Mesodermal cell (in vitro differentiated cells): ENCODE measurements around the gene ALDH2.
A peak's percentile ranks its signal among the peaks of the same experiment; 100 is the strongest.
"Not testable (repeated sequence)": the region's sequence is repeated elsewhere in the genome, so short reads cannot be mapped to it uniquely, and the experiment has no call there.

Source experiments
- H3K27ac ChIP-seq: 2 replicates; pipeline ENCODE4 v1.7.0; 2013; ENCODE audit warnings: mild to moderate bottlenecking, low read depth, low read length, moderate library complexity; ENCODE audit not compliant: severe bottlenecking
- H3K36me3 ChIP-seq: 2 replicates; pipeline ENCODE4 v1.7.1; 2013; ENCODE audit warnings: mild to moderate bottlenecking, low read length, moderate library complexity; ENCODE audit not compliant: control insufficient read depth, insufficient read depth
- H3K4me1 ChIP-seq: one replicate; pipeline ENCODE4 v1.7.1; 2013; ENCODE audit warnings: mild to moderate bottlenecking, low read length; ENCODE audit not compliant: insufficient read depth, control insufficient read depth, poor library complexity, severe bottlenecking
- H3K4me3 ChIP-seq: 2 replicates; pipeline ENCODE4 v1.7.0; 2013; ENCODE audit warnings: low read length, control low read depth, mild to moderate bottlenecking; ENCODE audit not compliant: insufficient read depth, poor library complexity, severe bottlenecking; ENCODE audit errors: extremely low read depth
- H3K9me3 ChIP-seq: 2 replicates; pipeline ENCODE4 v1.7.1; 2013; ENCODE audit warnings: mild to moderate bottlenecking, low read length, moderate library complexity; ENCODE audit not compliant: control insufficient read depth
- WGBS, 2 experiments: methylation state at CpG; one replicate each; pipeline ENCODE4 v1.1.5; 2013; ENCODE audit warnings: missing lambda C conversion rate in 2 of 2; ENCODE audit not compliant: insufficient coverage in 2 of 2; 5-methylcytosine and 5-hydroxymethylcytosine counted together

ALDH2 gene

DNA sequence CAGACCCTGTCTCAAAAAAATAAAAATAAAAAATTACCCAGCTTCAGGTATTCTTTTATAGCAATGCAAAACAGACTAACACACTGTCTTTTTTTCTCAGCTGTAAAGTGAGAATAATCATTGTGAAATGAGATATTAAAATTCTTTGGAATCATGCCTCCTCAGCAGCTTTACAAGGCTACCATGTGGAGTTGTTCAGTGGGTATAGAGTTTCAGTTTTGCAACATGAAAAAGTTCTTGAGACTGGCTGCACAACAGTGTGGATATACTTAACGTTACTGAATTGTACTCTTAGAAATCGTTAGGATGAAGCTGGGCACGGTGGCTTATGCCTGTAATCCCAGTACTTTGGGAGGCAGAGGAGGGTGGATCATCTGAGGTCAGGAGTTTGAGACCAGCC, 59.6 kb downstream of the ALDH2 start:
- no peak overlapping the region for H3K27ac ChIP-seq
- no peaks in the 10 kb centered on the region for H3K9me3 ChIP-seq
- H3K4me3 ChIP-seq, result no peak overlapping the region
- no peaks in the 10 kb centered on the region for H3K36me3 ChIP-seq
- no peaks in the 10 kb centered on the region for H3K4me1 ChIP-seq
- whole genome bisulfite sequencing, 2 experiments, result 72 to 91% methylated on average over 3 of the region's 3 CpGs

DNA sequence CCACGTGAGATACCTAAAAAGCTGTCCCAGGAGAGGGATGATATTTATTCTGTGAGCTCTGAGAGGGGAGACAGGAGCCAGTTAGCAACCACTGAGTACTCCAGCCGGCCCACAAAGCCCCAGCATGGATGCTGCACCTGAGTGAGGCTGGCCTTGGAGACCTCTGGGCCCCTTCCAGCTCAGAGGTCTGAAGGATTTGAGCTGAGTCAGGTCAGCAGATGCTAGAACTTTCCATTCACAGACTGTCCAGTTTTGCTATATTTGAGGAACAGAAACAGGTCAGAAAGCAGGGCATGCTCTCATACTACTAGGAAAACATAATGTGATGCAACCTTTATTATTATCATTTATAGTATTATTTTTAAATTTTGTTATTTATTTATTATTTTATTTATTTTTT, 60.3 kb downstream of the ALDH2 start:
- Histone ChIP-seq H3K36me3 (no peaks in the 10 kb centered on the region), H3K4me3 (no peak overlapping the region), H3K4me1 (no peaks in the 10 kb centered on the region), H3K27ac (no peak overlapping the region), H3K9me3 (no peaks in the 10 kb centered on the region)
- WGBS, 2 experiments, result 81 to 90% methylated on average over 2 of the region's 2 CpGs

DNA sequence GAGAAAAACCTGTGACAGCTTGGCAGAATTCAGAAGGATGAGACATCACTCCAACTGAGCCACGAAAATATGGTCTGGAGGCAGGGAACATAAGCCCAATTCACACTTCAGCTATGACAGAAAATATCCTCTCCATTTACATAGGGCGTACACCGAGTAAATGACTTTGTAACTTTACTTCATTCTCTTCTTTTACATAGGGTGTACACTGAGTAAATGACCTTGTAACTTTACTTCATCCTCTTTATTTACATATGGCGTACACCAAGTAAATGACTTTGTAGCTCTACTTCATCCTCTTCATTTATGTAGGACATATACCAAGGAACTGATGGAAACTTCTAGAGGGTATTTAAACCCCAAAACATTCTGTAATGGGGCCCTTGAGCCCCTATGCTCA, 61.2 kb downstream of the ALDH2 start:
- Histone ChIP-seq H3K36me3 (no peaks in the 10 kb centered on the region), H3K9me3 (no peaks in the 10 kb centered on the region), H3K4me1 (no peaks in the 10 kb centered on the region), H3K4me3 (no peak overlapping the region), H3K27ac (no peak overlapping the region)
- WGBS, 2 experiments, result 50 to 88% methylated on average over 1 to 2 of the region's 4 CpGs

DNA sequence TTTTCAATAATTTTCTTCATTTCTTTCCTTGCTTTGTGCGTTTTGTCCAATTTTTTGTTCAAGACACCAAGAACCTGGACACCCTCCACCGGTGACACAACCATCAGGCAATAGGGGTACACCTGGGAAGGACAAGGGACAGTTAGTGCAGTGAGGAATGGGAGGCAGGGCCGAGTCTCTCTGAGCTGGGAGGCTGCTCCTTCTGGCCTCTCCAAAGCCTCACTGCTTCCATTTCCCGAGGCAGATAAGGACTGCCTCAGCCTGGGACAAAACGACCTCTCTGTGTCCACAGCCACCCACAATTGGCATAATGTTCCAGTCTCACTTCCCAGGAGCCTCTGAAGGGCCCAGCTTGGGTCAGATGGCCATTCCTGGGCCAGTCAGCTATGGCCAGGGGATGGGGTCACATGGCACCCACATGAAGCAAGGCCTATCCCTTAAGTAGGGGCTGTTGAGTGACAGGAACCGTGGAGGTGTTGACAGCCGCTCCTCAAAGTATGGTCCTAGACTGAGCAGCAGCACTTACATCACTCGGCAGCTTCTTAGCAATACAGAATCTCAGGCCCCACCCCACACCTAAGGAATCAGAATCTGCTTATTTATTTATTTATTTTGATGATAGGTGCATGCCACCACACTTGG, 61.7 kb downstream of the ALDH2 start:
- Histone ChIP-seq H3K36me3 (no peaks in the 10 kb centered on the region), H3K27ac (no peak overlapping the region), H3K4me3 (no peak overlapping the region), H3K9me3 (no peaks in the 10 kb centered on the region), H3K4me1 (no peaks in the 10 kb centered on the region)
- 89 to 94% methylated on average over 3 to 4 of the region's 8 CpGs for WGBS, 2 experiments

DNA sequence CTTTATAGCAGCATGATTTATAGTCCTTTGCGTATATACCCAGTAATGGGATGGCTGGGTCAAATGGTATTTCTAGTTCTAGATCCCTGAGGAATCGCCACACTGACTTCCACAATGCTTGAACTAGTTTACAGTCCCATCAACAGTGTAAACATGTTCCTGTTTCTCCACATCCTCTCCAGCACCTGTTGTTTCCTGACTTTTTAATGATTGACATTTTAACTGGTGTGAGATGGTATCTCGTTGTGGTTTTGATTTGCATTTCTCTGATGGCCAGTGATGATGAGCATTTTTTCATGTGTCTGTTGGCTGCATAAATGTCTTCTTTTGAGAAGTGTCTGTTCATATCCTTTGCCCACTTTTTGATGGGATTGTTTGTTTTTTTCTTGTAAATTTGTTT, 62.9 kb downstream of the ALDH2 start:
- no CpG with 5 or more reads among the region's 3 CpGs for WGBS, 2 experiments
- H3K27ac ChIP-seq, H3K4me3 ChIP-seq, H3K36me3 ChIP-seq, H3K9me3 ChIP-seq, H3K4me1 ChIP-seq: not testable (repeated sequence)

DNA sequence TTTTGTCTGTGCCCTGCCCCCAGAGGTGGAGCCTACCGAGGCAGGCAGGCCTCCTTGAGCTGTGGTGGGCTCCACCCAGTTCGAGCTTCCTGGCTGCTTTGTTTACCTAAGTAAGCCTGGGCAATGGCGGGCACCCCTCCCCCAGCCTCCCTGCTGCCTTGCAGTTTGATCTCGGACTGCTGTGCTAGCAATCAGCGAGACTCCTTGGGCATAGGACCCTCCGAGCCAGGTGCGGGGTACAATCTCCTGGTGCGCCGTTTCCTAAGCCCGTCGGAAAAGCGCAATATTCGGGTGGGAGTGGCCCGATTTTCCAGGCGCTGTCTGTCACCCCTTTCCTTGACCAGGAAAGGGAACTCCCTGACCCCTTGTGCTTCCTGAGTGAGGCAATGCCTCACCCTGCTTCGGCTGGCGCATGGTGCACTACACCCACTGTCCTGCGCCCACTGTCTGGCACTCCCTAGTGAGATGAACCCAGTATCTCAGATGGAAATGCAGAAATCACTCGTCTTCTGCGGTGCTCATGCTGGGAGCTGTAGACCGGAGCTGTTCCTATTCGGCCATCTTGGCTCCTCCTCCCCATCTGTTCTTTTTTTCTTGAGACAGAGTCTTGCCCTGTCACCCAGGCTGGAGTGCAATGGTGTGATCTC, 68.1 kb downstream of the ALDH2 start:
- not testable (repeated sequence) for H3K4me1 ChIP-seq, H3K27ac ChIP-seq, H3K9me3 ChIP-seq, H3K4me3 ChIP-seq, H3K36me3 ChIP-seq
- 85 to 89% methylated on average over 18 to 20 of the region's 22 CpGs for WGBS, 2 experiments

DNA sequence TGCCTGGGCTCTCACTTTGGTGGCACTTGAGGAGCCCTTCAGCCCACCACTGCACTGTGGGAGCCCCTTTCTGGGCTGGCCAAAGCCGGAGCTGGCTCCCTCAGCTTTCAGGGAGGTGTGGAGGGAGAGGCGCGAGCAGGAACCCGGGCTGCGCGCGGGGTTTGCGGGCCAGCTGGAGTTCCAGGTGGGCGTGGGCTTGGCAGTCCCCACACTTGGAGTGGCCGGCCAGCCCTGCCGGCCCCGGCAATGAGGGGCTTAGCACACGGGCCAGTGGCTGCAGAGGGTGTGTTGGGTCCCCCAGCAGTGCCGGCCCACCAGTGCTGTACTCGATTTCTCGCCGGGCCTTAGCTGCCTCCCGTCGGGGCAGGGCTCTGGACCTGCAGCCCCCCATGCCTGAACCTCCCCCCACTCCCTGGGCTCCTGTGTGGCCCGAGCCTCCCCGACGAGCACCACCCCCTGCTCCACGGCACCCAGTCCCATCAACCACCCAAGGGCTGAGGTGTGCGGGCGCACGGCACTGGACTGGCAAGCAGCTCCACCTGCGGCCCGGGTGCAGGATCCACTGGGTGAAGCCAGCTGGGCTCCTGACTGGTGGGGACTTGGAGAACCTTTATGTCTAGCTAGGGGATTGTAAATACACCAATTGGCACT, 68.9 kb downstream of the ALDH2 start:
- H3K9me3 ChIP-seq, H3K27ac ChIP-seq, H3K4me1 ChIP-seq, H3K4me3 ChIP-seq: not testable (repeated sequence)
- 94% methylated on average over 11 to 18 of the region's 28 CpGs for WGBS, 2 experiments
- peaks cover 15% of the 10 kb centered on the region for H3K36me3 ChIP-seq

DNA sequence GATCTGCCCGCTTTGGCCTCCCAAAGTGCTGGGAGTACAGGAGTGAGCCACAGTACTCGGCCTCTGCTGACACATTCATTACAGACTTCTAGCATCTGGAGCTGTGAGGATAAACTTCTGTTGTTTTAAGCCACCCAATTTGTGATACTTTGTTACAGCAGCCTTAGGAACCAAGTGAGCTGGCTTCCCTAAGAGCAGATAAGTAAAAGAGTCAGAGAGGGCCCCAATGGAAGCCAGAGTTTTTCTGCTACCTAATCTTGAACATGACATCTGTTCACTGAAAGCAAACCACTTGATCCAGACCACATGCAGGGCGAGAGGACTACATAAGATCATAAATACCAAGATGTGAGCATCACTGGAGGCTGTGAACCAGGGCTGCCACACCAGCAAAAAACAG, 71.6 kb downstream of the ALDH2 start:
- Histone ChIP-seq H3K9me3 (no peaks in the 10 kb centered on the region), H3K4me1 (peaks cover 5% of the 10 kb centered on the region), H3K36me3 (peaks cover 15% of the 10 kb centered on the region), H3K27ac (no peak overlapping the region), H3K4me3 (no peak overlapping the region)
- WGBS, 2 experiments, result 100% methylated on average over 3 of the region's 3 CpGs

DNA sequence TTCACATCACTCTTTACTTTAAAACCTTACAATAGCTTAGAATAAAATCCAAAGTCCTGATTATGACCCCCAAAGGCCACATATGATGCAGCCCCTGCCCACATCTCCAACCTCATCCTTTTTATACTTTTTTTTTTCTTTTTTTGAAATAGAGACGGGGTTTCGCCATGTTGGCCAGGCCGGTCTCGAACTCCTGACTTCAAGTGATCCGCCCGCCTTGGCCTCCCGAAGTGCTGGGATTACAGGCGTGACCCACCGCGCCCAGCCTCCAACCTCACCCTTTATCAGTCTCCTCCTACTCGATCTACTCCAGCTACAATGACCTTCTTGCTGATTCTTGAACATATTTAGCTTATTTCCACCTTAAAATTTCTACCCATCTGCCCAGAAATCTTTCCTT, 74.1 kb downstream of the ALDH2 start:
- Histone ChIP-seq H3K36me3 (peaks cover 37% of the 10 kb centered on the region), H3K9me3 (no peaks in the 10 kb centered on the region), H3K4me1 (peaks cover 10% of the 10 kb centered on the region), H3K4me3 (peak overlapping the region; percentile 97), H3K27ac (peak overlapping the region; percentile 98)
- WGBS, 2 experiments, result 57 to 68% methylated on average over 9 to 11 of the region's 11 CpGs

DNA sequence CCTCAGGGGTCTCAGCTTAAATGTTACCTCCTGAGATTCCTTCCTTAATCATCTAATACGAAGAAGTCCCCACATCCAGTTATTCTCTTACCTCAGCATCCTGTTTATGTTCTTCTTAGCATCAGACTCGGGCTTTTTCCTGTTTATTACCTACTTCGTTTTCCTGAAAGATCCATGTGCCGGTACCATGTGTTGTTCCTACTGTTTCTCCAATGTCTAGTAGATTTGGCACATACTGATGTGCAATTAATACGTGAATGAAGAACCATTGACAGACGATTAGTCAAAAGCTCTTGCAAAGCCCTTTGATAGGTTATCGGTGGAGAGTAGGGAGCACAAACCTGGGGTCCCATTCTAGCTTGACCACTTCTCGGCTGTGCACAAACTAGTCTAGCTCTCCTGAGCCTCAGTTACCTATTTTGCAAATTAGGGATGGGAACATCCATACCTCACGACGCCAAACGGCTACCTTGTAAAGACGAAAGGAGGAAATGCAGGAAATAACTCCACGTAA, 74.6 kb downstream of the ALDH2 start:
- H3K9me3 ChIP-seq, result no peaks in the 10 kb centered on the region
- 0 to 3% methylated on average over 10 of the region's 13 CpGs for WGBS, 2 experiments
- peaks cover 10% of the 10 kb centered on the region for H3K4me1 ChIP-seq
- peak overlapping the region; percentile 98 for H3K27ac ChIP-seq
- H3K4me3 ChIP-seq, result peak overlapping the region; percentile 97
- H3K36me3 ChIP-seq, result peaks cover 42% of the 10 kb centered on the region
